AG04449 (cell line): Measurements from ENCODE around the gene CPAMD8.

Experiments used
- CTCF ChIA-PET: fragments of 350-600 bp; formaldehyde crosslinking; extraction: SDS; loops from one replicate; lab custom pipeline; 2021; ENCODE audit warnings: antibody characterized with exemption; lab: Yijun Ruan, JAX
- POLR2A ChIA-PET: fragments of 400-600, 350-600 bp; formaldehyde crosslinking; extraction: SDS; loops from one replicate; lab custom pipeline; 2020; ENCODE audit warnings: antibody characterized with exemption, inconsistent platforms; lab: Yijun Ruan, JAX
- DNase-seq: peaks from one replicate; pipeline ENCODE4 v3.0.0-alpha.2; 2010; ENCODE audit warnings: low read depth, low spot score
- H3K4me3 ChIP-seq: 2 replicates; pipeline ENCODE4 v1.5.1; 2011; ENCODE audit warnings: low read depth, mild to moderate bottlenecking, control low read depth, low read length
- TF ChIP-seq, protein P1 (sequence below): IDR thresholded peaks from one replicate; pipeline ENCODE4 v1.5.1; 2011; ENCODE audit warnings: mild to moderate bottlenecking, moderate library complexity, low read length, control low read depth, inconsistent platforms; ENCODE audit not compliant: insufficient read depth; ENCODE audit errors: missing control alignments

CPAMD8 gene

DNA sequence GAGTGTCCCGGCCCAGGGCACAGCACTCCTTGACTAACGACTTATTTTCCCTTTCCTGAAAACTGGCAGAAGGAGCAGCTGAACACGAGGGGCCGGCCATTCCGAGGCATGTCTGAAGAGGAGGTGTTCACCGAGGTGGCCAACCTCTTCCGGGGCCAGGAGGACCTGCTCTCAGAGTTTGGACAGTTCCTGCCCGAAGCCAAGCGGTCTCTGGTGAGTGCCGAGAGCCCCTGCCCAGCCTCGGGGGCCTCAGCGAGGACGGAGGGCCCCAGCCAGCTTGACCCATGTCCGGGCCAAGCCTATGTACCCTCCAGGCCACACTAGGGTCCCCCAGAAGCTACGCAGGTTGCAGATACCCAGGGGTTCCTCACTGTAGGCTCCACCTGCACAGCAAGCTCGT, 179.7 kb downstream of the CPAMD8 start:
- POLR2A ChIA-PET, result no interaction called here
- CTCF ChIA-PET, result no interaction called here
- DNase-seq, result no peak
- no peak overlapping the region for H3K4me3 ChIP-seq
- TF ChIP-seq, protein P1, sequence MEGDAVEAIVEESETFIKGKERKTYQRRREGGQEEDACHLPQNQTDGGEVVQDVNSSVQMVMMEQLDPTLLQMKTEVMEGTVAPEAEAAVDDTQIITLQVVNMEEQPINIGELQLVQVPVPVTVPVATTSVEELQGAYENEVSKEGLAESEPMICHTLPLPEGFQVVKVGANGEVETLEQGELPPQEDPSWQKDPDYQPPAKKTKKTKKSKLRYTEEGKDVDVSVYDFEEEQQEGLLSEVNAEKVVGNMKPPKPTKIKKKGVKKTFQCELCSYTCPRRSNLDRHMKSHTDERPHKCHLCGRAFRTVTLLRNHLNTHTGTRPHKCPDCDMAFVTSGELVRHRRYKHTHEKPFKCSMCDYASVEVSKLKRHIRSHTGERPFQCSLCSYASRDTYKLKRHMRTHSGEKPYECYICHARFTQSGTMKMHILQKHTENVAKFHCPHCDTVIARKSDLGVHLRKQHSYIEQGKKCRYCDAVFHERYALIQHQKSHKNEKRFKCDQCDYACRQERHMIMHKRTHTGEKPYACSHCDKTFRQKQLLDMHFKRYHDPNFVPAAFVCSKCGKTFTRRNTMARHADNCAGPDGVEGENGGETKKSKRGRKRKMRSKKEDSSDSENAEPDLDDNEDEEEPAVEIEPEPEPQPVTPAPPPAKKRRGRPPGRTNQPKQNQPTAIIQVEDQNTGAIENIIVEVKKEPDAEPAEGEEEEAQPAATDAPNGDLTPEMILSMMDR, result no peak
